Measurements from ENCODE around the gene CLEC10A.

DNA sequence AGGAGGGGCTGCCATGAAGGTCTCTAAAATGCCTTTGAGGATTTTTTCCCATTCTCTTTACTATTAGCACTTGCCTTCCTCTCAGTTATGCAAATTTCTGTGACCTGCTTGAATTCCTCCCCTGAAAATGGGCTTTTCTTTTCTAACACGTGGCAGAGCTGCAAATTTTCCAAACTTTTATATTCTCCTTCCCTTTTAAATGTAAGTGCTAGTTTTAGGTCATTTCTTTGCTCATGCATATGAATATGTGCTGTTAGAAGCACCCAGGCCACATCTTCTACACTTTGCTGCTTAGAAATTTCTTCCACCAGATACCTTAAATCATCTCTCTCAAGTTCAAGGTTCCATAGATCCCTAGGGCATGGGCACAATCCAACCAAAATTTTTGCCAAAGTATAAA lies 11.8 kb downstream of the CLEC10A start:
- no peak for TF ChIP-seq TAF1 (IDR thresholded peaks at IDR 0.05; ENCODE audit: low read depth, low read length)
- TF ChIP-seq POLR2A (IDR thresholded peaks at IDR 0.05; ENCODE audit: low read depth, low read length) = no peak
- no peak for TF ChIP-seq POU2F2 (IDR thresholded peaks at IDR 0.05; ENCODE audit: low read depth, low read length)

Data from GM12891 (cell line).